Measurements from ENCODE around the gene KLF18.

Gene KLF18

GRCh38 chr1:44090429-44091252, 50.8 kb downstream of the KLF18 start:
- DNase-seq (ENCODE audit: extremely low read depth, low read depth) = no peak
- TF ChIP-seq, protein P1, sequence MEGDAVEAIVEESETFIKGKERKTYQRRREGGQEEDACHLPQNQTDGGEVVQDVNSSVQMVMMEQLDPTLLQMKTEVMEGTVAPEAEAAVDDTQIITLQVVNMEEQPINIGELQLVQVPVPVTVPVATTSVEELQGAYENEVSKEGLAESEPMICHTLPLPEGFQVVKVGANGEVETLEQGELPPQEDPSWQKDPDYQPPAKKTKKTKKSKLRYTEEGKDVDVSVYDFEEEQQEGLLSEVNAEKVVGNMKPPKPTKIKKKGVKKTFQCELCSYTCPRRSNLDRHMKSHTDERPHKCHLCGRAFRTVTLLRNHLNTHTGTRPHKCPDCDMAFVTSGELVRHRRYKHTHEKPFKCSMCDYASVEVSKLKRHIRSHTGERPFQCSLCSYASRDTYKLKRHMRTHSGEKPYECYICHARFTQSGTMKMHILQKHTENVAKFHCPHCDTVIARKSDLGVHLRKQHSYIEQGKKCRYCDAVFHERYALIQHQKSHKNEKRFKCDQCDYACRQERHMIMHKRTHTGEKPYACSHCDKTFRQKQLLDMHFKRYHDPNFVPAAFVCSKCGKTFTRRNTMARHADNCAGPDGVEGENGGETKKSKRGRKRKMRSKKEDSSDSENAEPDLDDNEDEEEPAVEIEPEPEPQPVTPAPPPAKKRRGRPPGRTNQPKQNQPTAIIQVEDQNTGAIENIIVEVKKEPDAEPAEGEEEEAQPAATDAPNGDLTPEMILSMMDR (IDR thresholded peaks at IDR 0.05; ENCODE audit: low read depth, low read length) = no peak

DNA sequence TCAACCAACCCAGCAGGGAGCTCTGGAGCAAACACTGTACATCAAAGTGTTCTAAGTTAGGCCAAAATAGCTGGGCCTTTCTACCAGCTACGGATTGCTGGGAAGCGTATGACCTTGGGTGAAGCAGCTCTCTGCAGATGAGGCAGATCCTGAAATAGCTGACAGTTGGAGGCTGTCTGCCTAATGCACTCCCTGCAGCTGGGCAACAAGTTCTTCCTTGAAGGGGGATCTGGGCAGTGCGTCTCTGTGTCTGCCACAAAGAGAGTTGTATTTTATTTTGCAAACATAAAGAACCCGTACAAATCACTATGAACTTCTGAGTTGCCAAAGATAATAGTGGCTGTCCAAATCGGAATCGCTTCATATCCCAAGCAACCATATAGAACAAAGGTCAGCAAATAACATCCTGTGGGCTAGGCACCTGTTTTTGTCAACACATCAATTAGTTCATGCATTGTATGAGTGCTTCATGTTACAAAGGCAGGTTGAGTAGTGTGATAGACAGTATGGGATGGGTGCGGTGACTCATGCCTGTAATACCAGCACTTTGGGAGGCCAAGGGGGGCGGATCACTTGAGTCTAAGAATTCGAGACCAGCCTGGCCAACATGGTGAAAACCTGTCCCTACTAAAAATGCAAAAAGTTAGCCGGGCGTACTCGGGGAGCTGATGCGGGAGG, 51.9 kb downstream of the KLF18 start:
- DNase-seq (ENCODE audit: extremely low read depth, low read depth) = no peak
- TF ChIP-seq, protein P1 (IDR thresholded peaks at IDR 0.05; ENCODE audit: low read depth, low read length) = no peak

Measured in AG09319 (cell line).